Mucosa of gallbladder (tissue), 1 donor: ENCODE results near the gene ARL2BP. TPM values are rescaled to one million over a fixed set of nuclear protein-coding genes. Genes with fewer than 3 reads are reported as not detected.

Source experiments
- DNase-seq: peaks from one replicate; pipeline ENCODE4 v3.0.0-alpha.2; 2020; ENCODE audit warnings: low spot score
- total RNA-seq: library from RNA; stranded (reverse); gene quantifications from one replicate; pipeline ENCODE4 v1.2.1, GENCODE V29; 2021
- donor health status: DM: no; HTN: no; CAD: no.

Gene ARL2BP
- total RNA-seq, 1 donor from 2014 or later = 46.4 TPM

DNA sequence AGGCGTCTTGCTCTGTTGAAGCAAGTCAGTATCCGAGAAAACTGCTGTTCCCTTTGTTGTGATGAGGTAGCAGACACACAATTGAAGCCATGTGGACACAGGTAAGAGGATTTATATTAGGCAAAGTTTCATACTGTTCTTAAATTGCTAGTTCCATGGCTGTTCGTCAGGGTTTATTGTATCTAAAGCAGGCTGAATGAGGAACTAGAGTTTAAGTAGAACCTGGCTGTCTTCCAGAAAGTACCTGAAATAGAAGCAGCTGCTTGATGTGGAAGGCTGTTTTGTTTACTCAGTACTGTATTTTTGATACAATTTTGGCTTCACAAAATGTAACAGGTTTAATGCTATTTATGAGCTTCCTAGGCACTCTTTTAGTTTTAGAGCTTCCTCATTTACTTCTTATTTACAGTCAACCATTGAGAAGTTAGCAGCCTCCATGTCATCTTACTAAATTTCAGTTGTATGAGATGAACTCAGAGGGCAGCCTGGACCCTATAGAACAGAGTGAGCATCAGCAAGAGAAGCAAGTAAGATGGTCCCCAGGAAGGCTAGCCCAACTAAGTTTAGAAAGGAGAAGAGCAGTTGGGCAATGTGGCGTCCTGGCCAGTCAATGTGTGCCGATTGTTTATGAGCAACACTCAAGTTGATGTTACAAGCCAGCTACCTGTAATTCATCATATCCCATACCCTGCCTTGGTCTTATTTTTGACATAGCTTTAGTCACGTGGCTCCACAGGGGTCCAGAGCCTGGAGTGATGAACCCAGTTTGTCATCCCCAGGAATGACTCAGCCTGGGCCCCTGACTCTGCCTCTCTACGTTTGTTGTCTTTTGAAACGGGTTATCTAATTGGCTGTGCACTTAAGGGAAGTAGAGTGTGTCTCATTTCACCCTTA, 9.7 kb upstream of the ARL2BP start:
- no peak for DNase-seq

- DNase-seq = no peak
Measured at GRCh38 chr16:57236022-57236350, 9.1 kb upstream of the ARL2BP start.

DNA sequence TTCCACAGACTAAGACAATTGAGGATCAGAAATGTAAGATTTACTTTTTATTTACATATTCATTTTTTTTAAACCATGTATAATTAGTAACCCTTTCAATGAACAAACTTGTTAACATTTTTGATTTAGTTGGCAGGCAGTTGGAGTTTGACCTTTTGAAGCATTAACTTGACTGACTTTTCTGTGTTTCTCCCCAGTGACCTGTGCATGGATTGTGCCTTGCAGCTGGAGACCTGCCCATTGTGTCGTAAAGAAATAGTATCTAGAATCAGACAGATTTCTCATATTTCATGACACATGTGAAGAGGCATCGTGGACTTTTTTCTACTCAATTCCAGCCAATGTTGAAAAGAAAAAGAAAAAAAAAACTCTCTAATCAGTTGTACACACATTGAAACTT, 6.4 kb upstream of the ARL2BP start:
- no peak for DNase-seq

GRCh38 chr16:57239107-57239506, 6.0 kb upstream of the ARL2BP start:
- no peak for DNase-seq

GRCh38 chr16:57240851-57241250, 4.2 kb upstream of the ARL2BP start:
- DNase-seq = no peak

DNA sequence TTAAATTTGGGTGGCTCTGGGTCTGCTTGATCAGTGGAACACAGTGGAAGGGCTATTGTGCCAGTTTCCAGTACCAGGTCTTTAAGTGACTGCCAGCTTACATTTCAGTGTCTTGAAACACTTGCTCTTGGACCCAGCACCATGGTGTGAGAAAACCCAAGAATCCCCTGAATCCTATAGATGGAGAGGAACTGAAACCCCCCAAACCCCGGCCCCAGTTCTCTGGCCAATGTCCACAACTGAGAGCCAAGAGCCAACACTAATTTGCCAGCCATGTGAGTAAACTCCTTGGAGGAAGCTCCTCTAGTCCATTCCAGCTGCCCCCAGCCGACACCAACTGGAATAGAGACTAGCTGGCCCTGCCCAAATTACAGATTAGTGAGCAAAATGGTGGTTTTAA, 2.4 kb upstream of the ARL2BP start:
- no peak for DNase-seq

- DNase-seq = no peak
Measured at GRCh38 chr16:57244463-57244766, 644 bp upstream of the ARL2BP start.

DNA sequence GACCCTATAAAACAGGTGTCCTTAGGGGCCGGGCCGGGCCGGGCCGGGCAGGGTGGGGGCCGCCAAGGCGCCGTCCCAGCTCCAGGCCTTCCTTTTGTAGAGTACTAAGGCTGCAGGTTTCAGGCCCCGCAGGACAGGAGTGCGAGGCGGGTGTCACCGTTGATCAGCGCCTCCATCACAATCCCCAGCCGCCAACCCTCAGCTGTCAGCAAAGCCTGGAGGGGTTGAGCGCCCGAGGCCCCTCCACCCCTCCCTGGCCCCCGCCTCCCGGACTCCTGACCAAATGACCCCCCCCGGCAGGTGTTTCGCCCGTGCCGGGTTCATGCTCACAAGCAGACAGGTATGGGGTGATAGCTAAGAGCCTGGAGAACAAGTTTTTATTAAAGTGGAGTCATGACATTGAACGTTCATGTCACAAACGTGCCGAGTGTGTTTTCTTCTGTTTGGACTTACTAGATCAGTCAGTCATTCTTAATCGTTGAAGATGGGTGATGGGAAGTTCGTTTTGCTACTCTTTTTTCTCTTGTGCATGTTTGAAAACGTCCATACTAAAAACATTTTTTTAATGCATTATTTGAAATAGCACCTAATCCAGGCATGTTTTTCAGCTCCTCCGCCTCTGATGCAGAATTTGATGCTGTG, 534 bp downstream of the ARL2BP start:
- no peak for DNase-seq

- DNase-seq = no peak
Measured at GRCh38 chr16:57251352-57251751, 6.3 kb downstream of the ARL2BP start.

GRCh38 chr16:57252148-57252721, 7.2 kb downstream of the ARL2BP start:
- DNase-seq = peak; percentile 85

DNA sequence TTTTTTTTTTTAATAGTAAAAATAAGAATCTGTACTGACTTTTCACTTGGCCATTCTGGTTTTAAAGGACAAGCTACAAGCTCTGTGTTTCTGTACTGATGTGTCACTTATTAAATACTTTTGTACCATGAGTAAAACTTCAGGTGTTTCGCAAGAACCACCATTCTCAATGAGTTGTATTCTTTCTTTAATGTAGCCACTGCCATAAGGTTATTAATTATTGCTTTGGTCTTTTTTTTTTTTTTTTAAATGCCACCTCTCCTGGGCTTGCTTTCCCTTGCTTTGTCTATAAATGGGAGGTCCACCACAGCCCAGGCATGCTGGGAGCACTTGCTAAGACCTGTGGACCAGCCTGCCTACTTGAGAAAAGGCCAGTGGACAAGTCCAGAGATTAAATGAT, 8.4 kb downstream of the ARL2BP start:
- DNase-seq = peak; percentile 42

DNA sequence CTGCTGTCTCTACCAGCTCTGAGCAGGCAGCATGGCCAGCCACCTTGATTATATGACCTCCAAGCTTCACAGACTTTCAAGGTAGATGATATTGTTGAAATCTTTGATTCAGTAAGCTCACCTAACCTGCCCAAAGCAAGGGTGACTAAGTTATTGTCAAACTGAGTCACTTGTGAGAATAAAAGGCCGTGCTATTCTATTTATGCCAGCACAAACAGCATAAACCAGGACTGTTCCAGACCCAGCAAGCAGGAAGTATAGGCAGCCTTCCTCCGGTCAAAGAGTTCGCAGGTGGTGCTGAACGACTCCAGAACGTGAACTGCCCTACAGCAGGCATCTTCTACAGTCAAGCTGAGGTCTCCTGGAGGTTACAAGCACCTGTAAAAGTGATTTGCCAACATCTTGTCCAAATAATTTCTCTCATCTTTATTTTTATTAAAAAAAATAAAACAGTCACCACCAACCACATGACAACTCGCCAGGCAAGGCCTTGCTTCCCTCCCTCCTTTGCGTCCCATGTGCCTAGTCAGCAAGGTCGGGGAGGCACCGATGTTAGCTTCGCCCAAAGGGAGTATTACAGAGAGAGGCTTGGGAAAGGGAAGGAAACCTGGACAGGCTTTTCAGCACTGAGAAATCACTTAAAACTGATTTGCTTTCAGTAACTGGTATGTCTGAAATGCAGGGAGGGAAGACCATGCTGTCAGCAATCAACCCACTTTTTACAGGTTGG, 10.8 kb downstream of the ARL2BP start:
- DNase-seq = no peak

GRCh38 chr16:57256601-57257395, 11.7 kb downstream of the ARL2BP start:
- no peak for DNase-seq

GRCh38 chr16:57257455-57258070, 12.5 kb downstream of the ARL2BP start:
- no peak for DNase-seq

DNA sequence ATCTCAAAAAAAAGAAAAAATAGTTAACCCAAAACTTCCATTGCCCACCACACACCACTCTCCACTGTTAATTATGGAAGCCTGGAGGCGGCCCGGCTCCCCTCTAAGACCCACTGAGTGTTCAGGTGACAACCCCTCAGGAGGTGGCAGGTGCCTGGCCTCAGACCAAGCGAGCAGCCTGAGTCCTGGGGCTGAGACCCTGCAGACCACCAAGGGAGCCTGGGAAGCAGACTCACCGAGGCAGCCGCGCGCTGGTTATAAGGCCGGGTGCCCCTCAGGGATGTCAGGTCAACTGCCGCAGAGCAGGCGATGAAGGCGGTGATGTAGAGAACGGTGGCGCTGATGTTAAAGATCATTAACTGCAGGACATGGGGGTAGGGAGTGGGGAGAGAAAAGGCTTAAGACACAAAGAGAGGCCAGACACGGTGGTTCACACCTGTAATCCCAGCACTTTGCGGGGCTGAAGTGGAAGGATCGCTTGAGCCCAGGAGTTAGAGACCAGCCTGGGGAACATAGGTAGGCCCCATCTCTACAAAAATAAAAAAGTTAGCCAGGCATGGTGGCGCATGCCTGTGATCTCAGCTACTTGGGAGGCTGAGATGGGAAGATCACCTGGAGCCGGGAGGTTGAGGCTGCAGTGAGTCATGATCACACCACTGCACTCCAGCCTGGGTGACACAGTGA, 13.3 kb downstream of the ARL2BP start:
- no peak for DNase-seq

GRCh38 chr16:57258910-57259475, 13.9 kb downstream of the ARL2BP start:
- DNase-seq = no peak

GRCh38 chr16:57260294-57260929, 15.4 kb downstream of the ARL2BP start:
- no peak for DNase-seq

- no peak for DNase-seq
Measured at GRCh38 chr16:57261806-57262205, 16.7 kb downstream of the ARL2BP start.

- no peak for DNase-seq
Measured at GRCh38 chr16:57262841-57263540, 17.9 kb downstream of the ARL2BP start.
